ENCODE data around the gene SLC52A3. TPM values are rescaled to one million over a fixed set of nuclear protein-coding genes. Genes with fewer than 3 reads are reported as not detected.
A peak's percentile ranks its signal among the peaks of the same experiment; 100 is the strongest.

The SLC52A3 gene
- total RNA-seq, 2 donors from 2014 or later, result 1.1 to 3.6 TPM

GRCh38 chr20:739736-740135 is 28.6 kb downstream of the SLC52A3 start:
- intact Hi-C loops (cut with DNase I), result loop anchor here (5.0 to 10.0 kb wide), 2 partner anchors 175 to 177 kb away; no protein-coding TSS in a partner anchor
- no peak for DNase-seq (ENCODE audit: low spot score)

- intact Hi-C loops (cut with DNase I), result loop anchor here in 1 of 2 donors (10.0 kb wide), 1 partner anchor 169 kb away; no protein-coding TSS in a partner anchor
- peak; percentile 65 for DNase-seq (ENCODE audit: low spot score)
These were observed 34.4 kb downstream of the SLC52A3 start for GRCh38 chr20:733861-734260.

GRCh38 chr20:732727-733126 is 35.6 kb downstream of the SLC52A3 start:
- intact Hi-C loops (cut with DNase I), result loop anchor here in 1 of 2 donors (10.0 kb wide), 1 partner anchor 168 kb away; no protein-coding TSS in a partner anchor
- DNase-seq (ENCODE audit: low spot score), result peak; percentile 3

DNA sequence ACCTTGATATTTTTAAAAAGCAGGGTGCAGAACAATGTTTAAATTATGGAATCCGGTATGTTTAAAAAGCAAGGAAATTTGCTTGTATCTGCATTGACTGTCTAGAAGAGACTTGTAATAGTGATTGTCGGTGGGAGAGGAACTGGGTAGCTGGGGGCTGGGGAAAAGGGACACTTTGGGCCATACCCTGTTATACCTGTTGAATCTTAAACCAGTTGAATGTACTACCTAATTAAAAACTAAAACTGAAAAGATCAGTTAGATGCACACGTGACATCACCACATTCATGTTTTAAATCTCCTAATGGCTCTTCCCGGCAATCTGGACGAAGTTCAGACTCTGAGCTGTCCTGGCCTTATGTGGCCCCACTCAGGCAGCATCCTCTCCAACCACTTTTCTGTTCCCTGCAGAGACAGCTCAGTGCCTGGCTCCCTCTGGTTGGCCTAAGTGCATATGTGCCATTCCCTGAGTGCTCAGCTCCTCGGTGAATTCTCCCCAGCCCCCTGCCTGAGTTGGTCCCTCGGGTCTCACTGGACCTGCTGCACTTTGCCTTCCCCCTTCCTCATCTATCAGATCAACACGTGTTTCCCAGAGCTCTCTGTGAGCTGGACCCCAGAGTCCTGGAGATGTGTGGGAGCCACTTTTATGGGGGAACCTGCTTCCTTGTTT is 36.3 kb downstream of the SLC52A3 start:
- peak; percentile 31 for DNase-seq (ENCODE audit: low spot score)
- intact Hi-C loops (cut with DNase I), result loop anchor here in 1 of 2 donors (10.0 kb wide), 1 partner anchor 167 kb away; no protein-coding TSS in a partner anchor

DNA sequence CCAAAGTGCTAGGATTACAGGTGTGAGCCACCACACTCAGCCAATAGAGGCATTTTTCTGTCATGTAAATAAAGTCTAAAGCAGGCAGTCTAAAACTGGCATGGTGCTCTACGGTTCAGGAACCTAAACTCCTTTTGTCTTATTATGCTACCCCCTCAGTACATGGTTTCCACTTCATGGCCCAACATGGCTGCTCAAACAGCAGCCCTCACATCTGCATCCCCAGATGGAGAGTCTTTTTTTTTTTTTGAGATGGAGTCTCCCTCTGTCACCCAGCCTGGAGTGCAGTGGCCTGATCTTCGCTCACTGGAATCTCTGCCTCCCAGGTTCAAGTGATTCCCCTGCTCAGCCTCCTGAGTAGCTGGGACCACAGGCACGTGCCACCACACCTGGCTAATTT is 38.3 kb downstream of the SLC52A3 start:
- intact Hi-C loops (cut with DNase I), result loop anchor here in 1 of 2 donors (10.0 kb wide), 1 partner anchor 165 kb away; no protein-coding TSS in a partner anchor
- peak; percentile 2 for DNase-seq (ENCODE audit: low spot score)

GRCh38 chr20:728256-728944 is 39.9 kb downstream of the SLC52A3 start:
- peak; percentile 81 for DNase-seq (ENCODE audit: low spot score)

DNA sequence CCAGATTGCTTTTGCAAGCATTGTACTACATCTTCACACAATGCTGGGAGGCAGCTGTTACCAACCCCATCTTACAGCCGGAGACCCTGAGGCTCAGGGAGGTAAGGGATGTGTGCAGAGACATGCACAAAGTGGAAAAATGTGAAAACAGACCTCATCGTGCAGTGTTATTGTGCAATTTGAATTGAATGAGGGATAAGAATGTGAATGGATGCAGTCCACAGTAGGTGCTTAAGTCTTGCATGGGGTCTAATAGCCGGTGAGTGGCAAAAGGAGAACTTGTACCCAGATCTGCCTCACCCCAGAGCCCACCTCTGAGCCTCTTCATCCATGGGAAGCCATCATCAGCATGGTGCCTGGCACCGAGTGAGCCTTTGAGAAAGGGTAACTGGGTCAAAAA is 42.1 kb downstream of the SLC52A3 start:
- peak; percentile 13 for DNase-seq (ENCODE audit: low spot score)
- intact Hi-C loops (cut with DNase I), result no loop called here

More at GRCh38 chr20:728256-728944, 39.9 kb downstream of the SLC52A3 start:
- intact Hi-C loops (cut with DNase I), result no loop called here

DNA sequence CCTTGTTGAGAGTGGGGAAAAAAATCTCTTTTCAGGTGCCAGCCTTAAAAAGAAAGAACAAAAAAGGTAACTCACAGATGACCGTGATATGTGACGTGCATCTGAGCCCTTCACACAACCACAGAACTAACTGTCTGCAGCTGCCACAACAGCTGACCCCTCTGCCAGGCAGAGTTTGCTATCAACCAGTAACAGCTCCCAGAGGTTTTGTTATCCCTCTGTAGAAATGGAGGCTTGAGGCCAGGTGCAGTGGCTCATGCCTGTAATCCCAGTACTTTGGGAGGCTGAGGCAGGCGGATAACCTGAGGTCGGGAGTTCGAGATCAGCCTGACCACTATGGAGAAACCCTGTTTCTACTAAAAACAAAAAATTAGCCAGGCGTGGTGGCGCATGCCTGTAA is 42.8 kb downstream of the SLC52A3 start:
- intact Hi-C loops (cut with DNase I), result no loop called here

DNA sequence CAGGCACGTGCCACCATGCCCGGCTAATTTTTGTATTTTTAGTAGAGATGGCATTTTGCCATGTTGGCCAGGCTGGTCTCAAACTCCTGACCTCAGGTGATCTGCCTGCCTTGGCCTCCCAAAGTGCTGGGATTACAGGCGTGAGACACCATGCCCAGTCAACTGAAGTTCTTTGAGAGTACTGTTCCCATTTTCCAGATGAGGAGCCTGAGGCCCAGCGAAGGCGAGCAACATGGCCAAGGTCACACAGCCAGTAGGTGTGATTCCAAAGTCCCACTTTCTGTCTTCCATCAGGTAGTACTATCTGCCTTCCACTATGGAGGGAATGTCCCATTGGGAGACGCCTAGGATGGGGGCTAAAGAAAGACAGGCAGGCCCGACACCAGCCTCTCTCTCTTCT is 43.5 kb downstream of the SLC52A3 start:
- DNase-seq (ENCODE audit: low spot score), result peak; percentile 26
- intact Hi-C loops (cut with DNase I), result loop anchor here in 1 of 2 donors (5.0 kb wide), 1 partner anchor 162 kb away; no protein-coding TSS in a partner anchor

More for the DNA sequence above, 42.8 kb downstream of the SLC52A3 start:
- peak; percentile 0 for DNase-seq (ENCODE audit: low spot score)

DNA sequence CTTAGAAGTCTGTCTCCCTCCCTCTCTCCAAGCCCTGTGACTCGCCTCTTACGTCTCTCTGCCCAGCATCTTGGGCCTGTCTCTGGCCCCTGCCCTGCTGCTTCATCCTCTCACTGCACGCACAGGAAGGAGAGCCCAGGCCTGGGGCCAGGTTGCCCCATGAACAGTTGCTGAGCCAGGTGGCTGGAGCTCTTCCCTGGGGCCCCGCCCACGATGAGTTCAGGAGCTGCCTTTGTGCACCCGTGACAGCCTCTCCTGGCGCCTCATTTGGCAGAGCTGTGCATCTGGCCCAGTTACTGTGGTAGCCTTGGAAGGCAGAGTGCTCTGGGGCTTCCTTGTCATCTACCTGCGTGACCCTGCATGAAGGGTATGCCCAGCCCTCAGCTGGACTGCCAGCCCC is 44.5 kb downstream of the SLC52A3 start:
- DNase-seq (ENCODE audit: low spot score), result peak; percentile 54
- intact Hi-C loops (cut with DNase I), result loop anchor here in 1 of 2 donors (5.0 kb wide), 1 partner anchor 161 kb away; no protein-coding TSS in a partner anchor

DNA sequence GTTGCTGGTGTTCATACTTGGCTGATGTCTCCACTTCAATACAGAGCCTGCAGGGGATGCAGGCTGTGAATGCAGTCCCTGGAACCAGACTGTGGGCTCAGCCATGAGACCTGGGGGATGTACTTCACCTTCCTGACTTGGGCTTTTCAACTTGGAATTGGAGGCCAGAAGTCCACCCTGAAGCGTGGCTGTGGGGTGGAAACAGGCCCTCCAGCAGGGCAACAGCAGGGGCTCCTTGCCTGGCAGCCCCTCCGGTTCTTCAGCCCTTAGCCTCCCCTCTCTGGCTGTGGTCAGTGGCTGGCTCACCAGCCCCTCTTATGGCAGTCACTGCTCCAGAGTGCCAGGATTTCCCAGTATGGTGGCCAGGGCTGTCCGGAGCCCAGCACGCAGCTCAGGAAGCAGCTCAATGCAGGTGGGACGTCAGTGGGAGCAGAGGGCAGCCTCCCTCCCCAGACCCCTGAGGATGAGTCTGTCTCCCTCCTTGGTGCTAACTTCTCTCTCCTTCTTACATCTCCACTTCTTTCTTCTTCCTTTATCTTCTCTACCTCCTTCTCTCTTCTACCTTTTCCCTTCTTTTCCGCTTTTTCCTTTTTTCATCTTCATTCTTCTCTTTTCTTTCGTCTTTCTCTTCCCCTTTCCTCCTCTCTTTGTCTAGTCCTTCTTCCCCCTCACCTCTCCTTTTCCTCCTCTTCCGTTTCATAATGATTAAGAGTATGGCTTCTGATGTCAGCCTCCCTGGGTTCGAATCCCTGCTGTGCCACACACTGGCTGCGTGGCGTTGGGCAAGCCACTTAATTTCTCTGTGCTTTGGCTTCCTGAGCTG is 45.3 kb downstream of the SLC52A3 start:
- intact Hi-C loops (cut with DNase I), result loop anchor here in 1 of 2 donors (5.0 kb wide), 1 partner anchor 161 kb away; no protein-coding TSS in a partner anchor
- DNase-seq (ENCODE audit: low spot score), result peak; percentile 56

GRCh38 chr20:721876-722275 is 46.4 kb downstream of the SLC52A3 start:
- DNase-seq (ENCODE audit: low spot score), result peak; percentile 53
- intact Hi-C loops (cut with DNase I), result loop anchor here in 1 of 2 donors (5.0 kb wide), 1 partner anchor 160 kb away; no protein-coding TSS in a partner anchor

DNA sequence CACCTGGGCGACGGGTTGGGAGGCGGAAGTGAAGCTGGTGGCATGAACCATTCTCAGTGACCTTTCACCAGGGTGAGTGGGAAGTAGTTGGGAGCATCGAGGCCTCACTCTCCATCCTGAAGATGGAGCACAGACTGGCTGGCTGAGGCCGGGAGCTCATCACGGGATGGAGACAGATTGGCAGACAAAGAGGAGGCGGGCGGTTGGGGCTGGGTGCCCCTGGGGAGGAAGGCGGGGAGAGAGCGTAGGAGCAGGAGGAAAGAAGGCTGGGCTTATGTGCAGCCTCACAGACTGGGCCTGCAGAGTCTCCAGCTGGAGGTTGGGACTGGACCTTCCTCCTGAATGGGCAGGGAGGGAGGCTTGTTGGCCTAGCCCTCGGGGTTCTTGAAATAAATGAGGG is 48.5 kb downstream of the SLC52A3 start:
- intact Hi-C loops (cut with DNase I), result loop anchor here in 1 of 2 donors (5.0 kb wide), 1 partner anchor 158 kb away; no protein-coding TSS in a partner anchor
- DNase-seq (ENCODE audit: low spot score), result peak; percentile 26

DNA sequence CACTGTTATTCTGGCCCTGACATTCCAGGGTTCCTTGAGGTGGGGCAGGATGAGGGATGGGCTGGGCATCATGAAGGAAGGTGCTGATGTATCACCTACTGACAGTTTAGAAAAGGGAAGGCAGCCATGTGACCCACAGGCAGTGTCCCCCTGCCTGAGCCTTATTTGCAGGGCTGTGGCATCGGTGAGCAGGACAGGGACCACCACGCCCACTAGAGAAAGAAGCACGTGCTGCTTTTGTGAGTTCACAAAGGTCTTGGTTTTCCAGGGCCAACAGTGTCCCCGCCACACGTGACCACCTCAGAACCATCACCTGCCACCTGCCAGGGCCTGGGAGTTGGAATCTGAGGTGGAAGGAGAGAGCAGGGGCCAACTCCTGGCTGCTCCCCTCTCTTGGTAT is 49.2 kb downstream of the SLC52A3 start:
- DNase-seq (ENCODE audit: low spot score), result peak; percentile 62
- intact Hi-C loops (cut with DNase I), result no loop called here

DNA sequence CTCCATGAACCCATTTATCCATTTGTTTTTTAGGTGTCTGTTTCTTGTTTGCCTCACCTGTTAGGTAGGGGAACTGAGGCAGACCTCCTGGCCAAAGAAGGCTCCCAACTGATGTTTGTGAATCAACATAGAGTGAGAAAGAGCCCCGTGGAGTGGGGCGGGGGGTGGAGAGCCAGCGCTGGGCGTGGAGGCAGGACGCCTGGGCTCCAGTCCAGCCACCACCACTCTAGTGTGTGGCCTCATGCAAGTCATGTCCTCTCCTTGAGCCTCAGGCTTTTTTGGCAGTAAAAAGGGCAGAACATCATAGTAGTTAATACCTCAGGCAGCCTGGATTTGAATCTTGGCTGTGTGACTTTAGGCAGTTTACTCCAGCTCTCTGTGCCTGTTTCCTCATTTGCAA is 50.5 kb downstream of the SLC52A3 start:
- intact Hi-C loops (cut with DNase I), result no loop called here
- peak; percentile 37 for DNase-seq (ENCODE audit: low spot score)

GRCh38 chr20:717271-717670 is 51.0 kb downstream of the SLC52A3 start:
- intact Hi-C loops (cut with DNase I), result no loop called here
- DNase-seq (ENCODE audit: low spot score), result peak; percentile 5

DNA sequence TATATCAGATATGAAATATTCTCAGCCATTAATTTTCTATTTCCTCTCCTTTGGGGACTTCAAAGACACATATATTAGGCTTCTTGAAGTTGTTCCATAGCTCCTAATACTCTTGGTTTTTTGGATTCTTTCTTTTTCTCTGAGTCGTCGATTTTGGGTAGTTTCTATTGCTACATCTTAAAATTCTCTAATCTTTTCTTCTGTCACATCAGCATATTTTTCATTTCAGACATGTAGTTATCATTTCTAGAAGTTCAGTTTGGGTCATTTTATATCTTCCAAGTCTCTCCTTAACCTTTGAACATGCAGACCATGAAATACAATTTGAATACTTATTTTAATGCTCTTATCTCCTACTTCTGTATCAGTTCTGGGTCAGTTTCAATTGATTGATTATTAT is 53.8 kb downstream of the SLC52A3 start:
- no peak for DNase-seq (ENCODE audit: low spot score)

GRCh38 chr20:711576-711975 is 56.7 kb downstream of the SLC52A3 start:
- no peak for DNase-seq (ENCODE audit: low spot score)
- intact Hi-C loops (cut with DNase I), result no loop called here

More for the DNA sequence above, 53.8 kb downstream of the SLC52A3 start:
- intact Hi-C loops (cut with DNase I), result no loop called here

- no peak for DNase-seq (ENCODE audit: low spot score)
- intact Hi-C loops (cut with DNase I), result no loop called here
These were observed 57.4 kb downstream of the SLC52A3 start for GRCh38 chr20:710780-711450.
